MM.1S (cell line): ENCODE results near the gene ATP5F1D.

Experiments
- DNase-seq: peaks from one replicate; pipeline ENCODE4 v3.0.0-alpha.2; 2015
- H2AFZ ChIP-seq: fragments of 300-600 bp; sonication (generic); 2 replicates; pipeline ENCODE4 v1.6.0; 2016; ENCODE audit warnings: antibody characterized with exemption, low read length
- H3F3A ChIP-seq: fragments of 300-600 bp; sonication (generic); 2 replicates; pipeline ENCODE4 v1.6.1; 2016; ENCODE audit warnings: mild to moderate bottlenecking, antibody characterized with exemption, low read length, moderate library complexity, mixed read lengths; ENCODE audit not compliant: insufficient read depth
- H3K27ac ChIP-seq: fragments of 300-600 bp; sonication (generic); 2 replicates; pipeline ENCODE4 v1.5.1; 2016; ENCODE audit warnings: mild to moderate bottlenecking, low read length
- H3K27me3 ChIP-seq: fragments of 300-600 bp; sonication (generic); replicated peaks from 2 replicates; pipeline ENCODE4 v1.6.0; 2016; ENCODE audit warnings: low read length; ENCODE audit not compliant: insufficient read depth
- H3K36me3 ChIP-seq: fragments of 300-600 bp; sonication (generic); replicated peaks from 2 replicates; pipeline ENCODE4 v1.6.1; 2016; ENCODE audit warnings: mild to moderate bottlenecking, low read length, mixed read lengths; ENCODE audit not compliant: insufficient read depth
- H3K4me1 ChIP-seq: fragments of 300-600 bp; sonication (generic); 2 replicates; pipeline ENCODE4 v1.6.1; 2016; ENCODE audit warnings: low read length, mixed read lengths
- H3K4me2 ChIP-seq: fragments of 300-600 bp; sonication (generic); 2 replicates; pipeline ENCODE4 v1.6.0; 2016; ENCODE audit warnings: low read depth, low read length
- H3K4me3 ChIP-seq: fragments of 300-600 bp; sonication (generic); 2 replicates; pipeline ENCODE4 v1.5.1; 2016; ENCODE audit warnings: low read length, mixed read lengths
- H3K79me2 ChIP-seq: fragments of 300-600 bp; sonication (generic); 2 replicates; pipeline ENCODE4 v1.6.1; 2016; ENCODE audit warnings: mixed run types, low read length, mixed read lengths
- H3K9ac ChIP-seq: fragments of 300-600 bp; sonication (generic); 2 replicates; pipeline ENCODE4 v1.6.1; 2016; ENCODE audit warnings: low read length, mixed read lengths
- H3K9me2 ChIP-seq: fragments of 300-600 bp; sonication (generic); replicated peaks from 2 replicates; pipeline ENCODE4 v1.6.1; 2016; ENCODE audit warnings: mild to moderate bottlenecking, low read length, mixed read lengths; ENCODE audit not compliant: insufficient read depth
- H3K9me3 ChIP-seq: fragments of 300-600 bp; sonication (generic); replicated peaks from 2 replicates; pipeline ENCODE4 v1.6.1; 2016; ENCODE audit warnings: mild to moderate bottlenecking, low read length, mixed read lengths; ENCODE audit not compliant: insufficient read depth
- H4K20me1 ChIP-seq: fragments of 300-600 bp; sonication (generic); 2 replicates; pipeline ENCODE4 v1.6.1; 2016; ENCODE audit warnings: mild to moderate bottlenecking, low read length, moderate library complexity, mixed read lengths; ENCODE audit not compliant: insufficient read depth
- EZH2 ChIP-seq: fragments of 300-600 bp; sonication (generic); optimal IDR thresholded peaks from 2 replicates; pipeline ENCODE3; 2017; ENCODE audit warnings: low read depth, mild to moderate bottlenecking, antibody characterized with exemption, low read length, mixed read lengths
- EZH2phosphoT487 ChIP-seq: fragments of 300-600 bp; sonication (generic); IDR thresholded peaks from 2 replicates; pipeline ENCODE4 v1.6.1; 2018; ENCODE audit warnings: antibody characterized with exemption, low read length
- TF ChIP-seq, protein P1 (sequence below): fragments of 300-600 bp; sonication (generic); IDR thresholded peaks from 2 replicates; pipeline ENCODE4 v1.5.1; 2016; ENCODE audit warnings: antibody characterized with exemption, low read length, mixed read lengths

The ATP5F1D gene

DNA sequence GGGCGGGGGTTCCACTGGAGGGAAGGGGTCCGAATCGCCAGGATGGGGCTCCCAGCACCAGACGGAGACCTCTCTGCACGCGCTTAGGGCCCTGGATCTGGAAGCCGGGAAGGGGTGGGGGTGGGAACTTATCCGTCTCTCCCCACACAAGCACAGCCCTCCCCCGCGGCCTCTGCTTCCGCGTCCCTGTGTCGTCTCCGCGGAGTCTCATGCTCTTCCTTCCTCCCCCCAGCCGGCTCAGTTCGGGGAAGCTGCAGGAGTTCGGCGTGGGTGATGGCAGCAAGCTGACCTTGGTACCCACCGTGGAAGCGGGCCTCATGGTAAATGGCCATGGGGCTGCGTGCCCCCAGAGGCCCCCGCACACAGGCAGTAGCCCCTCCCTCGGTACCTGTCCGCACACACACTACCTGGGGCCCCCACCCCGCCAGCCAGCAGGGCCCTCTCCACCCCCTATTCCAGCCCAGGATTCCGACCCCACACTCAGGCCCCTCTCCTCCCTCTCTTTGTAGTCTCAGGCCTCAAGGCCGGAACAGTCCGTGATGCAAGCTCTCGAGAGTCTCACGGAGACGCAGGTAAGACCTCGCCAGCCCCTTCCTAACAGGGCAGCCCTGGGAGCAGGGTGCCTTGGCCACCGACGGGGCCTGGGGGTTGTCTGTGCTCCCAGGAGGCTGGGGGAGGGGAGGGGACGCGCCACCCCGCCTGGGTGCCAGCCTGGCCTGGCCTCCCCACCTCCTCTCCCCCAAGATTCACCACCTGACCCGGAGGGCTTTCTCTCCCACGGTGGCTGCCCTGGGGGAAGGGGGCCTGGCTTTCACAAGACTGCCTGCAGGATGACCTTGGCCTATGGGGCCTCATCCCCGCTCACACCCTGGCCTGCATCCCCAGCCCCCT lies 10.0 kb downstream of the ATP5F1D start:
- H3K36me3 ChIP-seq = peaks cover 12% of the 10 kb centered on the region; the same call in 1 of the 2 replicates
- peaks cover 14% of the 10 kb centered on the region for H3F3A ChIP-seq
- H3K4me1 ChIP-seq = peaks cover 8% of the 10 kb centered on the region
- H3K9me2 ChIP-seq = no peaks in the 10 kb centered on the region
- H2AFZ ChIP-seq = no peak overlapping the region
- H3K79me2 ChIP-seq = peaks cover 30% of the 10 kb centered on the region
- H3K9me3 ChIP-seq = no peaks in the 10 kb centered on the region
- no peak overlapping the region for H3K27ac ChIP-seq
- TF ChIP-seq EZH2phosphoT487 (no peak), EZH2 (no peak)
- TF ChIP-seq, protein P1, sequence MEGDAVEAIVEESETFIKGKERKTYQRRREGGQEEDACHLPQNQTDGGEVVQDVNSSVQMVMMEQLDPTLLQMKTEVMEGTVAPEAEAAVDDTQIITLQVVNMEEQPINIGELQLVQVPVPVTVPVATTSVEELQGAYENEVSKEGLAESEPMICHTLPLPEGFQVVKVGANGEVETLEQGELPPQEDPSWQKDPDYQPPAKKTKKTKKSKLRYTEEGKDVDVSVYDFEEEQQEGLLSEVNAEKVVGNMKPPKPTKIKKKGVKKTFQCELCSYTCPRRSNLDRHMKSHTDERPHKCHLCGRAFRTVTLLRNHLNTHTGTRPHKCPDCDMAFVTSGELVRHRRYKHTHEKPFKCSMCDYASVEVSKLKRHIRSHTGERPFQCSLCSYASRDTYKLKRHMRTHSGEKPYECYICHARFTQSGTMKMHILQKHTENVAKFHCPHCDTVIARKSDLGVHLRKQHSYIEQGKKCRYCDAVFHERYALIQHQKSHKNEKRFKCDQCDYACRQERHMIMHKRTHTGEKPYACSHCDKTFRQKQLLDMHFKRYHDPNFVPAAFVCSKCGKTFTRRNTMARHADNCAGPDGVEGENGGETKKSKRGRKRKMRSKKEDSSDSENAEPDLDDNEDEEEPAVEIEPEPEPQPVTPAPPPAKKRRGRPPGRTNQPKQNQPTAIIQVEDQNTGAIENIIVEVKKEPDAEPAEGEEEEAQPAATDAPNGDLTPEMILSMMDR = no peak
- H4K20me1 ChIP-seq = no peaks in the 10 kb centered on the region
- H3K4me3 ChIP-seq = no peak overlapping the region
- no peak overlapping the region for H3K9ac ChIP-seq
- no peak for DNase-seq
- no peaks in the 10 kb centered on the region for H3K27me3 ChIP-seq
- no peak overlapping the region for H3K4me2 ChIP-seq

DNA sequence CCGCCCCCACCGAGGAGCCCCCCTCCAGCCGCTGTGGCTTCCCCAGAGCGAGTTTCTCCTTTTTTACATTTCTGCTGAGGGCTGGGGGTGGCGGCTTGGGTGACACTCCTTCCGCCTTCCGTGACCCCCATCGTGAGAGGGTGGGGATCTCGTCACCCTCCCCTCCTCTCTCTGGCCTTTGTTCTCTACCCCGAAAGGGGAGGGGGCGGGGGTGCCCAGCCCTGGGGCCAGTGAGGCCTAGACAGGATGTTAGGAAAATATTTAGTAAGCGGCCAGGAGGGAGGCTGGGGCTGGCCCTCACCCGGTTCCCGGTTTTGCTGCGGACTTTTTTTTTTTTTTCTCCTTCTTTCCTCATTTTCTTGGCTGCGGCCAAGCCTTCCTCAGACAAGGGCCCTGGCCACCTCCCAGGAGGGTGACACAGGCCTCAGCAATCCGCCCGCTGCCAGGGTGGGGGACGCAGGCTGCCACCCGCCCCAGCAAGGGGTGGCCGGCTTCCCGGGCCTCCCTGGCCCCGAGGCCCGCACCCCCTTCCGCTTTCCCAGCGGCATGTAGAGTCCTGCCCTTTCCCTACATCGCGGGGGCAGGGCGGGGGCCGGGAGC lies 10.8 kb downstream of the ATP5F1D start:
- Histone ChIP-seq H2AFZ (no peak overlapping the region), H3K36me3 (peaks cover 12% of the 10 kb centered on the region; the same call in 1 of the 2 replicates), H3K27ac (no peak overlapping the region), H3K4me2 (no peak overlapping the region), H3F3A (peaks cover 13% of the 10 kb centered on the region), H3K9ac (no peak overlapping the region), H4K20me1 (no peaks in the 10 kb centered on the region), H3K4me3 (no peak overlapping the region), H3K79me2 (peaks cover 30% of the 10 kb centered on the region), H3K4me1 (peaks cover 8% of the 10 kb centered on the region), H3K9me2 (no peaks in the 10 kb centered on the region), H3K27me3 (no peaks in the 10 kb centered on the region), H3K9me3 (no peaks in the 10 kb centered on the region)
- DNase-seq = no peak
- TF ChIP-seq EZH2phosphoT487 = no peak
- TF ChIP-seq EZH2 = no peak
- TF ChIP-seq, protein P1 = no peak

- H2AFZ ChIP-seq = no peak overlapping the region
- no peak for DNase-seq
- no peak for TF ChIP-seq EZH2
- TF ChIP-seq EZH2phosphoT487 = no peak
- TF ChIP-seq, protein P1 = no peak
- H3K36me3 ChIP-seq = peaks cover 12% of the 10 kb centered on the region; the same call in 1 of the 2 replicates
- no peaks in the 10 kb centered on the region for H4K20me1 ChIP-seq
- H3K27me3 ChIP-seq = no peaks in the 10 kb centered on the region
- H3F3A ChIP-seq = peaks cover 7% of the 10 kb centered on the region; the same call in 1 of the 2 replicates
- H3K27ac ChIP-seq = no peak overlapping the region
- H3K9me2 ChIP-seq = no peaks in the 10 kb centered on the region
- H3K4me1 ChIP-seq = peaks cover 1% of the 10 kb centered on the region
- H3K4me2 ChIP-seq = no peak overlapping the region
- H3K9ac ChIP-seq = no peak overlapping the region
- peaks cover 30% of the 10 kb centered on the region for H3K79me2 ChIP-seq
- no peaks in the 10 kb centered on the region for H3K9me3 ChIP-seq
- no peak overlapping the region for H3K4me3 ChIP-seq
Observed at GRCh38 chr19:1252821-1253513, 11.4 kb downstream of the ATP5F1D start.
